ENCODE data around the gene ZBTB18.

The ZBTB18 gene

DNA sequence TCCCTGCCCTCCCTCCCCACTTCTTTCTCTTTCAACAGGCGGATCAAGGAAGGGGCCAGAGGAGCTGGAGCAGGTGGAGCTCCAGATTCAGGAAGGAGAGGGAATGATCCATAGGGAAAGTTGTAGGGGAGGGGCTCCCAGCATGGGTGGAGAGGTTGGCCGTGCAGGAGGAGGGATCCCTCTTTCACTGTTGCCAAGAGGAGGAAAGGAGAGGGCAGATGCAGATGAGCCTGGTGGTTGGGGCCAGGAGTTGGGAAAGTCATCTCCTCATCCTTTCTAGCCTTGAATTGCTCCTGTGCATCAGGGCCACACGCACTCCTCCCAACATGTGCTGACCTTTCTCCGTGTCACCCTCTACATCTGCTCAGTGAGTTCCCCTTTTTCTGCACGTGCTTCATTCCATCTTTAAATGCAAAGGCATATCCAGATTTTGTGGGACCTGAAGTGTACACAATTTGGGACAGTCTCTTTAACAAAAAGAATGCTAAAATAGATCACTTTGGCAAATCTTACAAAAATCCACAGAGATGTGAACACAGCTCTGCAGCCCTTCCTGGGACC, 32.4 kb downstream of the ZBTB18 start:
- Histone ChIP-seq H4K20me1 (ENCODE audit: low read depth, low read length) (no peaks in the 10 kb centered on the region), H2AFZ (ENCODE audit: low read depth, low read length, severe bottlenecking) (no peak overlapping the region), H3K27me3 (ENCODE audit: low read length) (no peaks in the 10 kb centered on the region), H3K9me2 (replicated peaks; ENCODE audit: insufficient read depth, low read length) (no peaks in the 10 kb centered on the region), H3K9me3 (ENCODE audit: insufficient read depth, low read length) (no peaks in the 10 kb centered on the region), H3K4me2 (ENCODE audit: low read depth, low read length, poor library complexity, severe bottlenecking) (no peak overlapping the region), H3K4me3 (ENCODE audit: insufficient read depth, low read length, poor library complexity, severe bottlenecking) (no peak overlapping the region), H3K9ac (ENCODE audit: low read length) (no peak overlapping the region), H3K27ac (ENCODE audit: low read depth, low read length) (no peak overlapping the region), H3F3A (ENCODE audit: insufficient read depth) (no peaks in the 10 kb centered on the region), H3K36me3 (ENCODE audit: low read length) (no peaks in the 10 kb centered on the region), H3K79me2 (ENCODE audit: insufficient read depth, low read length) (no peaks in the 10 kb centered on the region)
- TF ChIP-seq EZH2phosphoT487 (conservative IDR thresholded peaks at IDR 0.05; ENCODE audit: low read length) (no peak), CTCF (IDR thresholded peaks at IDR 0.05; ENCODE audit: insufficient read depth, low read length, poor library complexity, severe bottlenecking) (no peak)

DNA sequence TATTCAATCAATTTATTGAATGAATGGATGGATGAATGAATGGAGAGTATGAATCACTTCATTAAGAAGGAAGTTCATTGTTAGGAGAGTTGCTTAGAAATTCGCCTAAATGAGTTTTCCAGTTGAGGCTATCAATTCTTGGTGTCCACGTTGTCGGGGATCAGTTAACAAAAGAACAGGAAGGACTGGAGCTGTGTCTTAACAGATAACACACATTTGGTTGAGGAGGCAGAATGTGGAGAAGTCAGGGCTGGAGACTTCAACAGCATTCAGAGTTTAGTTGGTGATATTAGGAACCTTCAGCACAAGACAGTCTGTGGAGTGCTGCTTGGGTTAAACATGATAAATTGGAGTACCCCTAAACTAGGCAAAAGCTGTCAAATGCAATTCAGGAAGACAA, 33.7 kb downstream of the ZBTB18 start:
- no peak for TF ChIP-seq EZH2phosphoT487 (conservative IDR thresholded peaks at IDR 0.05; ENCODE audit: low read length)
- TF ChIP-seq CTCF (IDR thresholded peaks at IDR 0.05; ENCODE audit: insufficient read depth, low read length, poor library complexity, severe bottlenecking) = no peak

DNA sequence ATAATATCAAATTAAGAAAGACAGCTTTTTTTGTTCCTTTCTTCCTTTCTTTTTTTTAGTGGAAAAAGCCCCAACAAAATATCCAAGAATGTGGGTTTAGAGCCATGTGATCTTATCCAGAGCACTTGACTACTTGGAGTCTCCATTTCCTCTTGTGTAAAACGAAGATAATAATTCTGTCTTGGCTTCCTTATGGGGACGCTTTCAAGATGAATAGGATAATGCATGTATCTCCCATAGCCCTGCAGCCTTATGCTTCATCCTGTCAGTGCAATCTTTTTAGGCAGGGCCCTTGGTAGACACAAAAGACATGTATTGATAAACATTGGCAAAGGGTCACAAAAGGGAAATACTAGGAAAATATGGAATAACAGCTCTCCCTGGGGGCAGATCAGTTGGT, 34.8 kb downstream of the ZBTB18 start:
- Histone ChIP-seq H3K79me2 (ENCODE audit: insufficient read depth, low read length) (no peaks in the 10 kb centered on the region), H3K27me3 (ENCODE audit: low read length) (no peaks in the 10 kb centered on the region), H3K27ac (ENCODE audit: low read depth, low read length) (no peak overlapping the region), H3K4me3 (ENCODE audit: insufficient read depth, low read length, poor library complexity, severe bottlenecking) (no peak overlapping the region), H2AFZ (ENCODE audit: low read depth, low read length, severe bottlenecking) (no peak overlapping the region), H3K36me3 (ENCODE audit: low read length) (no peaks in the 10 kb centered on the region), H3K9ac (ENCODE audit: low read length) (no peak overlapping the region), H3K9me3 (ENCODE audit: insufficient read depth, low read length) (no peaks in the 10 kb centered on the region), H3K9me2 (replicated peaks; ENCODE audit: insufficient read depth, low read length) (no peaks in the 10 kb centered on the region), H3K4me2 (ENCODE audit: low read depth, low read length, poor library complexity, severe bottlenecking) (no peak overlapping the region), H4K20me1 (ENCODE audit: low read depth, low read length) (no peaks in the 10 kb centered on the region), H3F3A (ENCODE audit: insufficient read depth) (no peaks in the 10 kb centered on the region)
- TF ChIP-seq CTCF (IDR thresholded peaks at IDR 0.05; ENCODE audit: insufficient read depth, low read length, poor library complexity, severe bottlenecking) (no peak), EZH2phosphoT487 (conservative IDR thresholded peaks at IDR 0.05; ENCODE audit: low read length) (no peak)

More for the DNA sequence above, 33.7 kb downstream of the ZBTB18 start:
- Histone ChIP-seq H3K9ac (ENCODE audit: low read length) (no peak overlapping the region), H3F3A (ENCODE audit: insufficient read depth) (no peaks in the 10 kb centered on the region), H3K27me3 (ENCODE audit: low read length) (no peaks in the 10 kb centered on the region), H4K20me1 (ENCODE audit: low read depth, low read length) (no peaks in the 10 kb centered on the region), H3K36me3 (ENCODE audit: low read length) (no peaks in the 10 kb centered on the region), H3K27ac (ENCODE audit: low read depth, low read length) (no peak overlapping the region), H3K9me2 (replicated peaks; ENCODE audit: insufficient read depth, low read length) (no peaks in the 10 kb centered on the region), H2AFZ (ENCODE audit: low read depth, low read length, severe bottlenecking) (no peak overlapping the region), H3K9me3 (ENCODE audit: insufficient read depth, low read length) (no peaks in the 10 kb centered on the region), H3K4me2 (ENCODE audit: low read depth, low read length, poor library complexity, severe bottlenecking) (no peak overlapping the region), H3K79me2 (ENCODE audit: insufficient read depth, low read length) (no peaks in the 10 kb centered on the region), H3K4me3 (ENCODE audit: insufficient read depth, low read length, poor library complexity, severe bottlenecking) (no peak overlapping the region)
